A549 (cell line): Measurements from ENCODE around the gene DYNC1H1.

Source experiments
- CTCF ChIP-seq: fragments of >200 bp; sonication (Bioruptor Twin); formaldehyde crosslinking; IDR thresholded peaks from 3 replicates; pipeline ENCODE4 v1.5.1; 2016
- EP300 ChIP-seq, 2 experiments: fragments of >200 bp; sonication (Bioruptor Twin); formaldehyde crosslinking; IDR thresholded peaks; 2 replicates in 1 of 2; 3 replicates in 1 of 2; pipeline ENCODE4 v1.6.1; 2016 to 2017
- HOXA7 ChIP-seq: fragments of 250-450 bp; sonication (Bioruptor Pico); IDR thresholded peaks from 2 replicates; pipeline ENCODE4 v1.5.0; 2020; ENCODE audit warnings: mild to moderate bottlenecking, moderate library complexity
- MAFK ChIP-seq: fragments of 450-650 bp; IDR thresholded peaks from 2 replicates; pipeline ENCODE4 v1.6.1; 2014; ENCODE audit not compliant: partially characterized antibody
- MAX ChIP-seq: IDR thresholded peaks from 2 replicates; pipeline ENCODE4 v1.6.1; 2012
- POLR2A ChIP-seq: IDR thresholded peaks from 2 replicates; pipeline ENCODE4 v1.6.1; 2012; ENCODE audit warnings: mild to moderate bottlenecking, low read length
- POLR2AphosphoS2 ChIP-seq: conservative IDR thresholded peaks from 2 replicates; pipeline ENCODE4 v1.6.1; 2012; ENCODE audit warnings: low read length, improper control_type of control experiment, inconsistent platforms
- RAD21 ChIP-seq, 2 experiments: fragments of >200 bp in 1 of 2; sonication (Bioruptor Twin) in 1 of 2; formaldehyde crosslinking in 1 of 2; IDR thresholded peaks in 1 of 2; conservative IDR thresholded peaks in 1 of 2; 2 replicates in 1 of 2; 3 replicates in 1 of 2; pipeline ENCODE4 v1.6.1; 2012 to 2018; ENCODE audit warnings: inconsistent platforms in 1 of 2
- RCOR1 ChIP-seq: fragments of 150-350 bp; IDR thresholded peaks from 2 replicates; pipeline ENCODE4 v1.6.1; 2014; ENCODE audit warnings: antibody characterized with exemption, low read length, low read depth
- SMC3 ChIP-seq: fragments of >200 bp; sonication (Bioruptor Twin); formaldehyde crosslinking; IDR thresholded peaks from 3 replicates; pipeline ENCODE4 v1.6.1; 2018; ENCODE audit warnings: inconsistent platforms
- USF2 ChIP-seq: fragments of 450-650 bp; IDR thresholded peaks from 2 replicates; pipeline ENCODE4 v1.6.1; 2014; ENCODE audit warnings: antibody characterized with exemption

GRCh38 chr14:102066041-102066451 is 101.7 kb downstream of the DYNC1H1 start:
- TF ChIP-seq CTCF, result no peak
- no peak for TF ChIP-seq MAX
- no peak for TF ChIP-seq POLR2AphosphoS2
- no peak for TF ChIP-seq POLR2A
- TF ChIP-seq USF2, result no peak
- TF ChIP-seq RAD21 (conservative IDR thresholded peaks at IDR 0.05 in 1 of 2, IDR thresholded peaks at IDR 0.05 in 1 of 2), result no peak
- no peak for TF ChIP-seq MAFK
- TF ChIP-seq HOXA7, result no peak
- no peak for TF ChIP-seq EP300 (IDR thresholded peaks at IDR 0.05)
- no peak for TF ChIP-seq SMC3
- no peak for TF ChIP-seq RCOR1
